Cardiac muscle cell (in vitro differentiated cells and primary cell): ENCODE results near the gene ATAD2B. TPM values are rescaled to one million over a fixed set of nuclear protein-coding genes. Genes with fewer than 3 reads are reported as not detected.
A peak's percentile ranks its signal among the peaks of the same experiment; 100 is the strongest.

ENCODE experiments used
- DNase-seq, 2 donors: peaks; one replicate each; pipeline versions ENCODE4 v3.0.0 to v3.0.0-alpha.2; 2010 to 2017; ENCODE audit warnings: low read depth in 1 of 2, low spot score in 1 of 2
- H3K27ac ChIP-seq: fragments of 200-600 bp; sonication (generic); 2 replicates; pipeline ENCODE4 v1.5.1; 2016
- H3K27me3 ChIP-seq: fragments of 200-600 bp; sonication (generic); 2 replicates; pipeline ENCODE4 v1.6.0; 2016; ENCODE audit warnings: control low read depth
- H3K36me3 ChIP-seq: fragments of 200-600 bp; sonication (generic); 2 replicates; pipeline ENCODE4 v1.5.1; 2016; ENCODE audit warnings: control low read depth
- H3K4me1 ChIP-seq: fragments of 200-600 bp; sonication (generic); 2 replicates; pipeline ENCODE4 v1.8.1; 2017; ENCODE audit warnings: low read depth, mild to moderate bottlenecking, mixed run types
- H3K4me3 ChIP-seq: fragments of 200-600 bp; sonication (generic); 2 replicates; pipeline ENCODE4 v1.5.1; 2016; ENCODE audit warnings: mild to moderate bottlenecking
- H3K9me3 ChIP-seq: fragments of 200-600 bp; sonication (generic); 2 replicates; pipeline ENCODE4 v1.5.1; 2017; ENCODE audit warnings: low read depth, mild to moderate bottlenecking, control low read depth
- CTCF ChIP-seq: IDR thresholded peaks from 2 replicates; pipeline ENCODE4 v1.5.1; 2012; ENCODE audit warnings: low read depth, mild to moderate bottlenecking, low read length
- polyA plus RNA-seq: library from polyadenylated mRNA; unstranded; fragments of >200 nt; fragmentation: Nextera tagmentation; extraction: Ambion mirVana; gene quantifications from 2 replicates; pipeline ENCODE4 v1.2.1, GENCODE V29; 2016
- total RNA-seq: library from RNA; depleted of rRNA; stranded (reverse); fragments of >200 nt; gene quantifications from 2 replicates; pipeline ENCODE4 v1.2.3, GENCODE V29; 2016

The ATAD2B gene
- total and polyA plus RNA-seq, 2 experiments from 2014 or later: 10.7 to 17.2 TPM

GRCh38 chr2:23809150-23809549 lies 117.8 kb downstream of the ATAD2B start:
- Histone ChIP-seq H3K9me3 (no peaks in the 10 kb centered on the region), H3K36me3 (peaks cover 17% of the 10 kb centered on the region), H3K4me3 (no peak overlapping the region), H3K4me1 (no peaks in the 10 kb centered on the region), H3K27me3 (no peaks in the 10 kb centered on the region), H3K27ac (no peak overlapping the region)
- TF ChIP-seq CTCF: no peak
- no peak for DNase-seq

GRCh38 chr2:23806665-23807249 lies 120.2 kb downstream of the ATAD2B start:
- Histone ChIP-seq H3K4me3 (no peak overlapping the region), H3K36me3 (peaks cover 17% of the 10 kb centered on the region), H3K27me3 (no peaks in the 10 kb centered on the region), H3K4me1 (no peaks in the 10 kb centered on the region), H3K27ac (no peak overlapping the region), H3K9me3 (no peaks in the 10 kb centered on the region)
- no peak for TF ChIP-seq CTCF
- no peak for DNase-seq

DNA sequence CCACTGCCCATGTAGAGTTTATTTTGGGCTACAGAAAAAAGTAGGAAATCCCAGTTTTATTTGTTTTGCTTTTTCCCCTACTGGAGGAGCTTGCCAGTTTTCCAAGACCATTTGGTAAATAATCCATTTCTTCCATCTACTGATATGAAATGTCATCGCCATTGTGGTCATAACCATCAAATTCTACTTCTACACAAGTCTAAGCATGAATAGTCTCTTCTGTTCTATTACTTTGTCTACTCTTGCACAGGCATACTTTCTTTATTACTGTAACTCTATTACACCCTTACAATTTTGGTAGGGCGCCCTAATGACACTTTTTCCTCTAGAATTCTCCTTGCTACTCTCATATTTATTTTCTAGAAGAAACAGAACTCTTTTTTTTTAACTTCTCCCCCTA lies 120.7 kb downstream of the ATAD2B start:
- peaks cover 17% of the 10 kb centered on the region for H3K36me3 ChIP-seq
- H3K27ac ChIP-seq: no peak overlapping the region
- H3K9me3 ChIP-seq: no peaks in the 10 kb centered on the region
- TF ChIP-seq CTCF: no peak
- no peaks in the 10 kb centered on the region for H3K27me3 ChIP-seq
- no peak overlapping the region for H3K4me3 ChIP-seq
- H3K4me1 ChIP-seq: no peaks in the 10 kb centered on the region
- no peak for DNase-seq

DNA sequence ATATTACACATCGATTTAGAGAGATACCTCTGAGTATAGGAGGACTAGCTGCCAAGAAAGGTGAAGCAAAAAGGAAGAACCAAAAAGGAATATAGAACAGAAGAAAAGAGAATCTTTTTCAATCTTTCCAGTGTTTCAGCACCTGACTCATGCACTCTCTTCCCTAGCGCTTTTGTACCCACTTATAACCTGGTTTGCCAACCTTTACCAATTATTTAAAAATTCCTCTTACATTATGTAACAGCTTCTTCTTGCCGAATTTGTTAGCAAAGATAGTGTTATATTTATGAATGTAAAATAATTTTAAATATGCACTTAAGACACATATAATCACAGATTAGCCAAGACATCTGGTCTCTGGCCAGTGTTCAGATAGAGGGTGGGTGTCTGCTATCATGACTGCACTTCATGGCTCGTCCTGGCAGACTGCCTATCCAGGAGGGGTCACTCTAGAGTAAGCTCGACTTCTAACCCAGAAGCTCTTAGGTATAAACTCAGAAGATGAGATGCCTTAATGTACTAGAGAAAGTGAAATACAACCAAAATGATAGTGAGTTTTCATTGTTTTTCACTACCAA lies 122.9 kb downstream of the ATAD2B start:
- Histone ChIP-seq H3K4me3 (no peak overlapping the region), H3K36me3 (peaks cover 8% of the 10 kb centered on the region), H3K9me3 (no peaks in the 10 kb centered on the region), H3K4me1 (no peaks in the 10 kb centered on the region), H3K27me3 (no peaks in the 10 kb centered on the region), H3K27ac (no peak overlapping the region)
- TF ChIP-seq CTCF: peak; percentile 39
- peak; percentile 35 to 57 for DNase-seq

GRCh38 chr2:23803264-23803964 lies 123.5 kb downstream of the ATAD2B start:
- no peak overlapping the region for H3K4me3 ChIP-seq
- no peaks in the 10 kb centered on the region for H3K4me1 ChIP-seq
- H3K36me3 ChIP-seq: peaks cover 1% of the 10 kb centered on the region
- H3K27me3 ChIP-seq: no peaks in the 10 kb centered on the region
- peak in 1 of 2 donors; percentile 66 for DNase-seq
- H3K27ac ChIP-seq: no peak overlapping the region
- TF ChIP-seq CTCF: no peak
- no peaks in the 10 kb centered on the region for H3K9me3 ChIP-seq
